ENCODE measurements around the gene KCNIP1.

GRCh38 chr5:170640731-170641588 is 137.1 kb downstream of the KCNIP1 start:
- TF ChIP-seq MAFK (IDR thresholded peaks at IDR 0.05; ENCODE audit: partially characterized antibody), result no peak
- no peak for TF ChIP-seq SMC3 (IDR thresholded peaks at IDR 0.05)
- no peak for TF ChIP-seq EP300 (IDR thresholded peaks at IDR 0.05)
